SK-N-SH treated with all-trans-retinoic acid at 6 μM for 48 hours (cell line): ENCODE results near the gene SEL1L2.

Experiments
- TF ChIP-seq, protein P1 (sequence below): fragments of 250-450 bp; sonication (Bioruptor Pico); IDR thresholded peaks from 2 replicates; pipeline ENCODE4 v1.8.0; 2020; ENCODE audit warnings: mild to moderate bottlenecking, moderate library complexity, borderline replicate concordance
- TF ChIP-seq, protein P2 (sequence below): fragments of 250-450 bp; sonication (Bioruptor Pico); IDR thresholded peaks from 2 replicates; pipeline ENCODE4 v1.5.1; 2020; ENCODE audit warnings: low read depth, mild to moderate bottlenecking, moderate library complexity

DNA sequence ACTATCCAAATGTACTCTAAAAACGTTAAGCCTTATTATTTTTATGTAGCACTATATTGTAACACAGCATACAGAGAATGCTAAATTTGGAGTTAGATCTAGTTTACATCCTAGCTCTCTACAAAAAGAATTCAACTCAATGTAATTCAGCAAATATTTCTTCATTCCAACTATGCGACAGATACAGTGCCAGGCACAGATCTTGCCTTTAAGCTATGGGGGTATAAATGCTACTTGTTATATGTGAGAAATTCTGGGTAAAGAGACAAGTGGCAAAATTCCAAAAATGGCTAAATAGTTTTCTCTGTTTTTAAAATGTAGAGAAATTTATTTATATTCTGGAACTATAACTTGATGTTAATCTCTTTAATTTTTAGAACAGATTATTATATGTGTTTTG is 63.2 kb downstream of the SEL1L2 start:
- TF ChIP-seq, protein P1, sequence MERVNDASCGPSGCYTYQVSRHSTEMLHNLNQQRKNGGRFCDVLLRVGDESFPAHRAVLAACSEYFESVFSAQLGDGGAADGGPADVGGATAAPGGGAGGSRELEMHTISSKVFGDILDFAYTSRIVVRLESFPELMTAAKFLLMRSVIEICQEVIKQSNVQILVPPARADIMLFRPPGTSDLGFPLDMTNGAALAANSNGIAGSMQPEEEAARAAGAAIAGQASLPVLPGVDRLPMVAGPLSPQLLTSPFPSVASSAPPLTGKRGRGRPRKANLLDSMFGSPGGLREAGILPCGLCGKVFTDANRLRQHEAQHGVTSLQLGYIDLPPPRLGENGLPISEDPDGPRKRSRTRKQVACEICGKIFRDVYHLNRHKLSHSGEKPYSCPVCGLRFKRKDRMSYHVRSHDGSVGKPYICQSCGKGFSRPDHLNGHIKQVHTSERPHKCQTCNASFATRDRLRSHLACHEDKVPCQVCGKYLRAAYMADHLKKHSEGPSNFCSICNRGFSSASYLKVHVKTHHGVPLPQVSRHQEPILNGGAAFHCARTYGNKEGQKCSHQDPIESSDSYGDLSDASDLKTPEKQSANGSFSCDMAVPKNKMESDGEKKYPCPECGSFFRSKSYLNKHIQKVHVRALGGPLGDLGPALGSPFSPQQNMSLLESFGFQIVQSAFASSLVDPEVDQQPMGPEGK (CRISPR knock-in tag): no peak
- TF ChIP-seq, protein P2, sequence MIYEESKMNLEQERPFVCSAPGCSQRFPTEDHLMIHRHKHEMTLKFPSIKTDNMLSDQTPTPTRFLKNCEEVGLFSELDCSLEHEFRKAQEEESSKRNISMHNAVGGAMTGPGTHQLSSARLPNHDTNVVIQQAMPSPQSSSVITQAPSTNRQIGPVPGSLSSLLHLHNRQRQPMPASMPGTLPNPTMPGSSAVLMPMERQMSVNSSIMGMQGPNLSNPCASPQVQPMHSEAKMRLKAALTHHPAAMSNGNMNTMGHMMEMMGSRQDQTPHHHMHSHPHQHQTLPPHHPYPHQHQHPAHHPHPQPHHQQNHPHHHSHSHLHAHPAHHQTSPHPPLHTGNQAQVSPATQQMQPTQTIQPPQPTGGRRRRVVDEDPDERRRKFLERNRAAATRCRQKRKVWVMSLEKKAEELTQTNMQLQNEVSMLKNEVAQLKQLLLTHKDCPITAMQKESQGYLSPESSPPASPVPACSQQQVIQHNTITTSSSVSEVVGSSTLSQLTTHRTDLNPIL (CRISPR knock-in tag): no peak
